PFSK-1 (cell line): ENCODE measurements around the gene GRIA3.

Experiments
- FOXP2 ChIP-seq: optimal IDR thresholded peaks from 2 replicates; pipeline ENCODE3; 2011; ENCODE audit warnings: borderline replicate concordance, control low read depth, inconsistent platforms; ENCODE audit not compliant: insufficient read depth; ENCODE audit errors: extremely low read length, extremely low read depth
- POLR2AphosphoS5 ChIP-seq: IDR thresholded peaks from 2 replicates; pipeline ENCODE4 v1.6.1; 2012; ENCODE audit warnings: low read depth, mild to moderate bottlenecking, control low read depth, low read length, moderate library complexity
- REST ChIP-seq, 2 experiments: IDR thresholded peaks; 2 replicates each; pipeline versions ENCODE4 v1.6.1 to v1.8.0; 2011 to 2012; ENCODE audit warnings: low read depth in 2 of 2, low read length in 2 of 2, control low read depth in 1 of 2, inconsistent platforms in 1 of 2, mild to moderate bottlenecking in 1 of 2, moderate library complexity in 1 of 2; ENCODE audit not compliant: insufficient read depth in 1 of 2
- SIN3A ChIP-seq: IDR thresholded peaks from 2 replicates; pipeline ENCODE4 v1.6.1; 2012; ENCODE audit warnings: mild to moderate bottlenecking, low read length, moderate library complexity, borderline replicate concordance; ENCODE audit not compliant: insufficient read depth
- TAF1 ChIP-seq: IDR thresholded peaks from 2 replicates; pipeline ENCODE4 v1.6.1; 2012; ENCODE audit warnings: low read length, control low read depth, borderline replicate concordance; ENCODE audit not compliant: insufficient read depth

- TF ChIP-seq POLR2AphosphoS5, result no peak
- no peak for TF ChIP-seq REST (IDR thresholded peaks at IDR 0.05; ENCODE audit: insufficient read depth in 1 of 2, low read depth in 2 of 2, low read length in 2 of 2)
- no peak for TF ChIP-seq SIN3A
- TF ChIP-seq TAF1, result no peak
- TF ChIP-seq FOXP2, result no peak
Measured at GRCh38 chrX:123184866-123185276, 793 bp downstream of the GRIA3 start.
